SK-N-SH (cell line): ENCODE measurements around the gene ADCY1. TPM values are rescaled to one million over a fixed set of nuclear protein-coding genes. Genes with fewer than 3 reads are reported as not detected.

Source experiments
- CTCF ChIA-PET: fragments of 300-600, 350-600 bp; formaldehyde crosslinking; extraction: SDS; loops from one replicate; lab custom pipeline; 2021; lab: Yijun Ruan, JAX
- POLR2A ChIA-PET: fragments of 350-600 bp; sonication (Branson Sonifier 250); formaldehyde crosslinking; extraction: SDS; loops from one replicate; lab custom pipeline; 2020; ENCODE audit warnings: antibody characterized with exemption, inconsistent platforms; lab: Yijun Ruan, JAX
- DNase-seq: peaks from one replicate; pipeline ENCODE4 v3.0.0; 2012
- H2AFZ ChIP-seq: fragments of 200-600 bp; sonication (generic); 2 replicates; pipeline ENCODE4 v1.8.1; 2016; ENCODE audit warnings: antibody characterized with exemption, mild to moderate bottlenecking, low read depth
- H3F3A ChIP-seq: fragments of 200-600 bp; sonication (generic); replicated peaks from 2 replicates; pipeline ENCODE3; 2016; ENCODE audit warnings: antibody characterized with exemption, mild to moderate bottlenecking; ENCODE audit not compliant: insufficient read depth
- H3K27ac ChIP-seq, 2 experiments: fragments of 200-500 bp in 1 of 2; fragments of 200-600 bp in 1 of 2; sonication (Bioruptor generic) in 1 of 2; sonication (generic), shearing (Covaris generic) in 1 of 2; 2 replicates each; pipeline versions ENCODE4 v1.5.1 to v1.6.1; 2014 to 2016; ENCODE audit warnings: low read depth in 2 of 2, inconsistent platforms in 1 of 2, low read length in 1 of 2, mild to moderate bottlenecking in 1 of 2, mixed read lengths in 1 of 2
- H3K27me3 ChIP-seq: fragments of 200-600 bp; sonication (generic), shearing (Covaris generic); 2 replicates; pipeline ENCODE4 v1.6.1; 2016; ENCODE audit warnings: mixed run types; ENCODE audit not compliant: insufficient read depth
- H3K36me3 ChIP-seq, 2 experiments: fragments of 200-500 bp in 1 of 2; fragments of 200-600 bp in 1 of 2; sonication (Bioruptor generic) in 1 of 2; sonication (generic) in 1 of 2; replicated peaks in 1 of 2; 2 replicates each; pipeline versions ENCODE3 to v1.5.1; 2014 to 2016; ENCODE audit warnings: low read length in 1 of 2, mild to moderate bottlenecking in 1 of 2; ENCODE audit not compliant: insufficient read depth in 2 of 2, control insufficient read depth in 1 of 2
- H3K4me1 ChIP-seq, 2 experiments: fragments of 200-500 bp in 1 of 2; fragments of 200-600 bp in 1 of 2; sonication (Bioruptor generic) in 1 of 2; sonication (generic), shearing (Covaris generic) in 1 of 2; 2 replicates each; pipeline versions ENCODE4 v1.5.1 to v1.6.1; 2014 to 2016; ENCODE audit warnings: low read depth in 1 of 2, low read length in 1 of 2, mixed run types in 1 of 2; ENCODE audit not compliant: insufficient read depth in 2 of 2, control insufficient read depth in 1 of 2
- H3K4me2 ChIP-seq: fragments of 200-600 bp; sonication (generic), shearing (Covaris generic); 2 replicates; pipeline ENCODE4 v1.6.1; 2017; ENCODE audit warnings: mixed run types
- H3K4me3 ChIP-seq, 2 experiments: fragments of 200-500 bp in 1 of 2; fragments of 200-600 bp in 1 of 2; sonication (Bioruptor generic) in 1 of 2; sonication (generic), shearing (Covaris generic) in 1 of 2; 2 replicates each; pipeline versions ENCODE4 v1.5.1 to v1.8.1; 2014 to 2016; ENCODE audit warnings: low read depth in 2 of 2, inconsistent platforms in 1 of 2, low read length in 1 of 2, mild to moderate bottlenecking in 1 of 2, mixed read lengths in 1 of 2, moderate library complexity in 1 of 2
- H3K79me2 ChIP-seq: fragments of 200-600 bp; sonication (generic); 2 replicates; pipeline ENCODE4 v1.8.1; 2017; ENCODE audit warnings: mild to moderate bottlenecking; ENCODE audit not compliant: insufficient read depth
- H3K9ac ChIP-seq: fragments of 200-600 bp; sonication (generic); 2 replicates; pipeline ENCODE4 v1.6.1; 2017; ENCODE audit warnings: mixed run types
- H3K9me2 ChIP-seq: fragments of 200-600 bp; sonication (generic); 2 replicates; pipeline ENCODE4 v1.6.1; 2017; ENCODE audit warnings: mixed run types
- H3K9me3 ChIP-seq: fragments of 200-600 bp; sonication (generic); 2 replicates; pipeline ENCODE4 v1.6.1; 2017; ENCODE audit warnings: mixed run types, mild to moderate bottlenecking, moderate library complexity
- H4K20me1 ChIP-seq: fragments of 200-600 bp; sonication (generic); 2 replicates; pipeline ENCODE4 v1.6.1; 2017; ENCODE audit warnings: mild to moderate bottlenecking, mixed run types; ENCODE audit not compliant: insufficient read depth
- EP300 ChIP-seq, 2 experiments: IDR thresholded peaks; 2 replicates each; pipeline versions ENCODE4 v1.4.0 to v1.6.1; 2012; ENCODE audit warnings: borderline replicate concordance in 1 of 2, low read depth in 1 of 2, low read length in 1 of 2
- FOXM1 ChIP-seq: IDR thresholded peaks from 2 replicates; pipeline ENCODE4 v1.4.0; 2012; ENCODE audit warnings: low read depth, mild to moderate bottlenecking
- JUND ChIP-seq: IDR thresholded peaks from 2 replicates; pipeline ENCODE4 v1.4.0; 2012
- MXI1 ChIP-seq: IDR thresholded peaks from 2 replicates; pipeline ENCODE4 v1.6.1; 2012; ENCODE audit warnings: mild to moderate bottlenecking, low read depth, low read length, improper control_type of control experiment
- NFIC ChIP-seq: IDR thresholded peaks from 2 replicates; pipeline ENCODE4 v1.4.0; 2012; ENCODE audit warnings: borderline replicate concordance
- NRF1 ChIP-seq: IDR thresholded peaks from 2 replicates; pipeline ENCODE4 v1.6.1; 2012; ENCODE audit warnings: low read depth, mild to moderate bottlenecking, low read length
- POLR2AphosphoS5 ChIP-seq: IDR thresholded peaks from 2 replicates; pipeline ENCODE4 v1.6.1; 2012; ENCODE audit warnings: low read depth, low read length
- RAD21 ChIP-seq: IDR thresholded peaks from 2 replicates; pipeline ENCODE4 v1.6.1; 2012; ENCODE audit warnings: mild to moderate bottlenecking, low read length
- RCOR1 ChIP-seq: fragments of 150-350 bp; IDR thresholded peaks from 2 replicates; pipeline ENCODE4 v1.6.1; 2017; ENCODE audit warnings: antibody characterized with exemption, low read length
- RFX5 ChIP-seq: IDR thresholded peaks from 2 replicates; pipeline ENCODE4 v1.6.1; 2012; ENCODE audit warnings: mild to moderate bottlenecking, improper control_type of control experiment, low read length
- RXRA ChIP-seq: IDR thresholded peaks from 2 replicates; pipeline ENCODE4 v1.4.0; 2012; ENCODE audit warnings: low read depth, mild to moderate bottlenecking, borderline replicate concordance
- SIN3A ChIP-seq: IDR thresholded peaks from 2 replicates; pipeline ENCODE4 v1.6.1; 2012; ENCODE audit warnings: low read depth, mild to moderate bottlenecking, low read length, moderate library complexity, borderline replicate concordance
- SMC3 ChIP-seq: IDR thresholded peaks from 2 replicates; pipeline ENCODE4 v1.6.1; 2012; ENCODE audit warnings: low read depth, low read length, improper control_type of control experiment
- TAF1 ChIP-seq: IDR thresholded peaks from 2 replicates; pipeline ENCODE4 v1.6.1; 2012; ENCODE audit warnings: low read depth, mild to moderate bottlenecking, low read length, moderate library complexity, borderline replicate concordance
- ZBTB33 ChIP-seq: IDR thresholded peaks from 2 replicates; pipeline ENCODE4 v1.4.0; 2012; ENCODE audit warnings: low read depth, borderline replicate concordance
- WGBS: methylation state at CpG from one replicate; pipeline ENCODE4 v1.1.6; 2017; ENCODE audit warnings: low lambda C conversion rate; 5-methylcytosine and 5-hydroxymethylcytosine counted together
- polyA plus RNA-seq, 3 experiments: library from polyadenylated mRNA; depleted of rRNA; stranded (reverse); fragments of >200 nt; gene quantifications; 2 replicates each; pipeline ENCODE4 v1.2.3, GENCODE V29; 2012
- TF ChIP-seq, protein P1 (sequence below): fragments of 150-350 bp; IDR thresholded peaks from 2 replicates; pipeline ENCODE4 v1.6.1; 2017; ENCODE audit warnings: antibody characterized with exemption, low read length, low read depth, borderline replicate concordance

The ADCY1 gene
- polyA plus RNA-seq, 1 of the 3 experiments (the other 2 are of a cell fraction), result 0.16 TPM

DNA sequence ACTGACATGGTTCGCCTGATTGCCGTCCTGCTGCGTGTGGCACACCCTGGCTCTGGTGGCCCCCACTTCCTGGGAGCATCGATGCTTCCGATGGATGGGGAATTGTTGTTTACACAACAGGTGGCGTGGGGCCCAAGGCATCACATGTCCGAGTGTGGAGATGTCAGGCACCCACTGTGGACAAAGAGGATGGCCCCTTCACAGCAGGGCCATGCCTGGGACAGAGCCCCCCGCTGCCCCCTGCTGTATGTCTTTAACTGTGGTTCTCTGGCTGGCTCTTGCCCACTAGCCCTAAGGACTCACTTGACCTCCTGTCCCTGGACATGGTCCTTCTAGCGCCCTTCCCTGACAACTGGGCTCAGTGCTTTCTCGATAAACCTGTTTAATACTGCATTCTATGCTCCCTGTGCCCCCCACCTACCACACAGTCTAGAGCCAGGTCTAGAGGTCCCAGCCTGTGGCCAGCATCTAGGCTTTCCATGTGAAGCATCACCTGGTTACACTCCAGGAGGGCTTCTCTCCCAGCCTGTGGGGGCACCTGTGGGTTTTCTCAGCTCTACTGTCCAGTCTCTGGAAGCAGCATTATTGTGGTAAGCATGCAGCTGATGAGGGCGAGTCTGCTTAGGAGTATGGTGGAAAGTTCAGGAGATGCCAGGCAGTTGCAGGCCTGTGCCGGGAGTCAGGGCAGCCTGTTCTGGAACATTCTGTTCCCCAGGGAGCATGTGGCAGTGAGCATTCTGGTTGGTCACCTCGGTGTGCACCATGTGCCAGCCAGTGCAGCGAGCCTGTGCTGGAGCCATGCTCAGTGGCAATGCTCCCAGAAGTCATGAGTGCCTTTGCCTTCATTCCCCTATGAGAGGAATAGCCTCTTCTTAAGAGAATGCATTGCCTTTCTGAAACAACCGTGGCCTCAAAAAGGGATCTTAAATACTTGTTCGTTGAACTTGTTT is 10.4 kb downstream of the ADCY1 start:
- Histone ChIP-seq H3F3A (no peaks in the 10 kb centered on the region), H3K4me2 (no peak overlapping the region), H3K27me3 (no peaks in the 10 kb centered on the region; the same call in 1 of the 2 replicates), H3K9me2 (no peaks in the 10 kb centered on the region), H3K9ac (no peak overlapping the region), H3K79me2 (no peaks in the 10 kb centered on the region), H2AFZ (no peak overlapping the region), H3K4me3 (no peak overlapping the region), H3K9me3 (no peaks in the 10 kb centered on the region)
- ChIA-PET POLR2A (no interaction called here), CTCF (interaction anchor here (0.6 kb wide), 1 partner anchor 9 kb away, joined by 3 read pairs; no protein-coding TSS in a partner anchor)
- no peak for DNase-seq
- 59% methylated on average over 16 of the region's 16 CpGs for WGBS
- no peak for TF ChIP-seq RAD21
- TF ChIP-seq RXRA, result no peak
- no peak for TF ChIP-seq TAF1
- no peak for TF ChIP-seq SIN3A
- TF ChIP-seq, protein P1, sequence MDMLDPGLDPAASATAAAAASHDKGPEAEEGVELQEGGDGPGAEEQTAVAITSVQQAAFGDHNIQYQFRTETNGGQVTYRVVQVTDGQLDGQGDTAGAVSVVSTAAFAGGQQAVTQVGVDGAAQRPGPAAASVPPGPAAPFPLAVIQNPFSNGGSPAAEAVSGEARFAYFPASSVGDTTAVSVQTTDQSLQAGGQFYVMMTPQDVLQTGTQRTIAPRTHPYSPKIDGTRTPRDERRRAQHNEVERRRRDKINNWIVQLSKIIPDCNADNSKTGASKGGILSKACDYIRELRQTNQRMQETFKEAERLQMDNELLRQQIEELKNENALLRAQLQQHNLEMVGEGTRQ, result no peak
- no peak for TF ChIP-seq RCOR1
- TF ChIP-seq MXI1, result no peak
- TF ChIP-seq, all 33 proteins: peak for 0
- Histone ChIP-seq H4K20me1 (no peaks in the 10 kb centered on the region), H3K36me3 (no peaks in the 10 kb centered on the region), H3K4me1 (peaks cover 0 to 82% of the 10 kb centered on the region in 2 experiments; a peak in 1 of 4 replicates), H3K27ac (no peak overlapping the region)

DNA sequence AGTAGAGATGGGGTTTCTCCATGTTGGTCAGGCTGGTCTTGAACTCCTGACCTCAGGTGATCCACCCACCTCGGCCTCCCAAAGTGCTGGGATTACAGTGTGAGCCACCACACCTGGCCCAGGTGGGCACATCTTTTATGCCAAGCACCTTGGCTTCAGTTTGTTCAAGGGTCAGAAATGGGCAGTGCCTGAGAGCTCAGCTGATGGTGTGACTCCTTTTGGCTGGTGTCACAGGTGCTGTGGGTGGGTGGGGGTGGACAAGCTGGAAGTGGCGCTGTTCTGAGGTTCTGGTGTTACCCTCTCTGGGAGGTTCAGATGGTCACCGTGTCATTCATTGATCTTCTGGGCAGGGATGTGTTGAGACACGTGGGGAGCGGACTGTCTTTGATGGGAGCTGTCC is 11.5 kb downstream of the ADCY1 start:
- ChIA-PET CTCF (interaction anchor here (1.1 kb wide), 1 partner anchor 11 kb away, joined by 3 read pairs; no protein-coding TSS in a partner anchor), POLR2A (no interaction called here)
- H3K27me3 ChIP-seq, result no peaks in the 10 kb centered on the region; the same call in 1 of the 2 replicates
- no peaks in the 10 kb centered on the region for H3K9me3 ChIP-seq
- H3F3A ChIP-seq, result no peaks in the 10 kb centered on the region
- H3K9ac ChIP-seq, result no peak overlapping the region
- TF ChIP-seq NFIC (no peak), ZBTB33 (no peak), FOXM1 (no peak), JUND (no peak), POLR2AphosphoS5 (no peak), SMC3 (no peak), EP300 (IDR thresholded peaks at IDR 0.05; ENCODE audit: borderline replicate concordance in 1 of 2, low read depth in 1 of 2, low read length in 1 of 2) (no peak), NRF1 (no peak), RFX5 (no peak), RAD21 (no peak)
- TF ChIP-seq, protein P1, result no peak
- no peaks in the 10 kb centered on the region for H3K9me2 ChIP-seq
- H2AFZ ChIP-seq, result no peak overlapping the region
- DNase-seq, result no peak
- no peak overlapping the region for H3K4me3 ChIP-seq
- peaks cover 0 to 82% of the 10 kb centered on the region in 2 experiments; a peak in 1 of 4 replicates for H3K4me1 ChIP-seq
- H3K36me3 ChIP-seq, result no peaks in the 10 kb centered on the region
- no peaks in the 10 kb centered on the region for H3K79me2 ChIP-seq
- 39% methylated on average over 5 of the region's 5 CpGs for WGBS
- H4K20me1 ChIP-seq, result no peaks in the 10 kb centered on the region
- H3K27ac ChIP-seq, result no peak overlapping the region; a peak in 1 of 4 replicates
- H3K4me2 ChIP-seq, result no peak overlapping the region
